ENCODE results near the gene ZNF217.
"Not testable (repeated sequence)": the region's sequence is repeated elsewhere in the genome, so short reads cannot be mapped to it uniquely, and the experiment has no call there.

The ZNF217 gene

GRCh38 chr20:53556267-53556897 is 37.3 kb downstream of the ZNF217 start:
- H3K27me3 Mint-ChIP-seq: no peaks in the 10 kb centered on the region
- H3K4me1 Mint-ChIP-seq (ENCODE audit: low read depth): no peaks in the 10 kb centered on the region
- no peaks in the 10 kb centered on the region for H3K9me3 Mint-ChIP-seq
- H3K4me3 Mint-ChIP-seq: no peak overlapping the region
- no peak overlapping the region for H3K27ac Mint-ChIP-seq
- H3K36me3 Mint-ChIP-seq (ENCODE audit: low read depth): peaks cover 23% of the 10 kb centered on the region

GRCh38 chr20:53555816-53556215 is 37.8 kb downstream of the ZNF217 start:
- Mint-ChIP-seq H3K27ac (no peak overlapping the region), H3K36me3 (ENCODE audit: low read depth) (peaks cover 21% of the 10 kb centered on the region), H3K9me3 (no peaks in the 10 kb centered on the region), H3K27me3 (no peaks in the 10 kb centered on the region), H3K4me1 (ENCODE audit: low read depth) (no peaks in the 10 kb centered on the region), H3K4me3 (no peak overlapping the region)

GRCh38 chr20:53555081-53555480 is 38.6 kb downstream of the ZNF217 start:
- H3K4me1 Mint-ChIP-seq (ENCODE audit: low read depth): no peaks in the 10 kb centered on the region
- H3K27ac Mint-ChIP-seq: no peak overlapping the region
- H3K4me3 Mint-ChIP-seq: no peak overlapping the region
- H3K9me3 Mint-ChIP-seq: no peaks in the 10 kb centered on the region
- peaks cover 14% of the 10 kb centered on the region for H3K36me3 Mint-ChIP-seq (ENCODE audit: low read depth)
- no peaks in the 10 kb centered on the region for H3K27me3 Mint-ChIP-seq

GRCh38 chr20:53552572-53552893 is 41.1 kb downstream of the ZNF217 start:
- H3K4me3 Mint-ChIP-seq; H3K36me3 Mint-ChIP-seq (ENCODE audit: low read depth); H3K27ac Mint-ChIP-seq; H3K27me3 Mint-ChIP-seq; H3K9me3 Mint-ChIP-seq; H3K4me1 Mint-ChIP-seq (ENCODE audit: low read depth): not testable (repeated sequence)

- H3K9me3 Mint-ChIP-seq; H3K36me3 Mint-ChIP-seq (ENCODE audit: low read depth); H3K27ac Mint-ChIP-seq; H3K4me1 Mint-ChIP-seq (ENCODE audit: low read depth); H3K27me3 Mint-ChIP-seq; H3K4me3 Mint-ChIP-seq: not testable (repeated sequence)
These were observed 41.7 kb downstream of the ZNF217 start for GRCh38 chr20:53551719-53552571.

- Mint-ChIP-seq H3K4me3 (no peak overlapping the region), H3K9me3 (no peaks in the 10 kb centered on the region), H3K36me3 (ENCODE audit: low read depth) (no peaks in the 10 kb centered on the region), H3K27ac (no peak overlapping the region), H3K4me1 (ENCODE audit: low read depth) (no peaks in the 10 kb centered on the region), H3K27me3 (no peaks in the 10 kb centered on the region)
These were observed 43.1 kb downstream of the ZNF217 start for GRCh38 chr20:53550280-53551187.

- Mint-ChIP-seq H3K36me3 (ENCODE audit: low read depth) (no peaks in the 10 kb centered on the region), H3K27ac (no peak overlapping the region), H3K4me3 (no peak overlapping the region), H3K4me1 (ENCODE audit: low read depth) (no peaks in the 10 kb centered on the region), H3K27me3 (no peaks in the 10 kb centered on the region), H3K9me3 (no peaks in the 10 kb centered on the region)
These were observed 45.9 kb downstream of the ZNF217 start for GRCh38 chr20:53547664-53548239.

GRCh38 chr20:53539516-53539915 is 54.1 kb downstream of the ZNF217 start:
- Mint-ChIP-seq H3K27me3 (no peaks in the 10 kb centered on the region), H3K27ac (no peak overlapping the region), H3K4me3 (no peak overlapping the region)

GRCh38 chr20:53536382-53536781 is 57.3 kb downstream of the ZNF217 start:
- not testable (repeated sequence) for H3K27ac Mint-ChIP-seq; H3K4me3 Mint-ChIP-seq; H3K9me3 Mint-ChIP-seq; H3K4me1 Mint-ChIP-seq (ENCODE audit: low read depth); H3K27me3 Mint-ChIP-seq; H3K36me3 Mint-ChIP-seq (ENCODE audit: low read depth)

More at GRCh38 chr20:53539516-53539915, 54.1 kb downstream of the ZNF217 start:
- Mint-ChIP-seq H3K4me1 (ENCODE audit: low read depth) (no peaks in the 10 kb centered on the region), H3K9me3 (no peaks in the 10 kb centered on the region), H3K36me3 (ENCODE audit: low read depth) (no peaks in the 10 kb centered on the region)

- no peak overlapping the region for H3K27ac Mint-ChIP-seq
- H3K4me1 Mint-ChIP-seq (ENCODE audit: low read depth): no peaks in the 10 kb centered on the region
- H3K27me3 Mint-ChIP-seq: no peaks in the 10 kb centered on the region
- no peak overlapping the region for H3K4me3 Mint-ChIP-seq
- no peaks in the 10 kb centered on the region for H3K36me3 Mint-ChIP-seq (ENCODE audit: low read depth)
- no peaks in the 10 kb centered on the region for H3K9me3 Mint-ChIP-seq
These were observed 57.8 kb downstream of the ZNF217 start for GRCh38 chr20:53535878-53536277.

- H3K4me1 Mint-ChIP-seq (ENCODE audit: low read depth): no peaks in the 10 kb centered on the region
- H3K27ac Mint-ChIP-seq: no peak overlapping the region
- H3K27me3 Mint-ChIP-seq: no peaks in the 10 kb centered on the region
- H3K36me3 Mint-ChIP-seq (ENCODE audit: low read depth): no peaks in the 10 kb centered on the region
- H3K4me3 Mint-ChIP-seq: no peak overlapping the region
- H3K9me3 Mint-ChIP-seq: no peaks in the 10 kb centered on the region
These were observed 59.6 kb downstream of the ZNF217 start for GRCh38 chr20:53534037-53534436.

GRCh38 chr20:53533500-53533899 is 60.1 kb downstream of the ZNF217 start:
- H3K9me3 Mint-ChIP-seq: no peaks in the 10 kb centered on the region
- H3K4me1 Mint-ChIP-seq (ENCODE audit: low read depth): no peaks in the 10 kb centered on the region
- no peaks in the 10 kb centered on the region for H3K27me3 Mint-ChIP-seq
- no peak overlapping the region for H3K27ac Mint-ChIP-seq
- H3K36me3 Mint-ChIP-seq (ENCODE audit: low read depth): no peaks in the 10 kb centered on the region
- no peak overlapping the region for H3K4me3 Mint-ChIP-seq

- H3K4me1 Mint-ChIP-seq (ENCODE audit: low read depth); H3K27ac Mint-ChIP-seq; H3K9me3 Mint-ChIP-seq; H3K4me3 Mint-ChIP-seq; H3K36me3 Mint-ChIP-seq (ENCODE audit: low read depth); H3K27me3 Mint-ChIP-seq: not testable (repeated sequence)
These were observed 60.9 kb downstream of the ZNF217 start for GRCh38 chr20:53532654-53533312.

GRCh38 chr20:53530440-53530839 is 63.2 kb downstream of the ZNF217 start:
- Mint-ChIP-seq H3K9me3 (no peaks in the 10 kb centered on the region), H3K27ac (no peak overlapping the region), H3K4me1 (ENCODE audit: low read depth) (no peaks in the 10 kb centered on the region), H3K4me3 (no peak overlapping the region), H3K36me3 (ENCODE audit: low read depth) (no peaks in the 10 kb centered on the region), H3K27me3 (no peaks in the 10 kb centered on the region)

Data from stimulated activated naive CD8-positive, alpha-beta T cell treated with anti-CD3 and anti-CD28 coated beads, Interleukin-15, Interleukin-2, amounts not matched to agents 100 ng/mL and 50 ng/mL, for 24 hours (primary cell).